HEK293 (cell line): Measurements from ENCODE around the gene AKAP12.
A peak's percentile ranks its signal among the peaks of the same experiment; 100 is the strongest.

Source experiments
- CTCF ChIA-PET: fragments of 350-600 bp; formaldehyde crosslinking; extraction: SDS; loops from one replicate; lab custom pipeline; 2021; ENCODE audit warnings: antibody characterized with exemption; lab: Yijun Ruan, JAX
- POLR2A ChIA-PET: fragments of 300-600 bp; formaldehyde crosslinking; extraction: SDS; loops from one replicate; lab custom pipeline; 2020; ENCODE audit warnings: antibody characterized with exemption, inconsistent platforms; lab: Yijun Ruan, JAX
- H3K27ac ChIP-seq: fragments of 200-500 bp; sonication (Bioruptor generic); 2 replicates; pipeline ENCODE4 v1.5.1; 2014; ENCODE audit warnings: low read depth, low read length, control low read depth, inconsistent platforms; ENCODE audit errors: extremely low read depth
- H3K36me3 ChIP-seq, 2 experiments: fragments of 200-500 bp in 1 of 2; sonication (Bioruptor generic) in 1 of 2; 1 replicate in 1 of 2; 2 replicates in 1 of 2; pipeline ENCODE4 v1.5.1; 2014 to 2017; ENCODE audit warnings: inconsistent platforms in 2 of 2, low read length in 2 of 2; ENCODE audit not compliant: control insufficient read depth in 2 of 2, insufficient read depth in 1 of 2
- H3K4me1 ChIP-seq: fragments of 200-500 bp; sonication (Bioruptor generic); 2 replicates; pipeline ENCODE4 v1.5.1; 2014; ENCODE audit warnings: mild to moderate bottlenecking, low read length, inconsistent platforms; ENCODE audit not compliant: control insufficient read depth, insufficient read depth
- H3K4me3 ChIP-seq: 2 replicates; pipeline ENCODE4 v1.5.1; 2011; ENCODE audit warnings: low read depth, mild to moderate bottlenecking, control low read depth, low read length, moderate library complexity
- H3K9me3 ChIP-seq: fragments of 200-500 bp; sonication (Bioruptor generic); 2 replicates; pipeline ENCODE4 v1.5.1; 2014; ENCODE audit warnings: low read depth, low read length, inconsistent platforms; ENCODE audit not compliant: control insufficient read depth, insufficient read depth
- EGR2 ChIP-seq: fragments of 450-650 bp; formaldehyde crosslinking; IDR thresholded peaks from 2 replicates; pipeline ENCODE4 v1.5.1; 2016; ENCODE audit warnings: low read depth, missing biosample characterization, missing genetic modification characterization
- KLF1 ChIP-seq: fragments of 450-650 bp; formaldehyde crosslinking; IDR thresholded peaks from 2 replicates; pipeline ENCODE4 v1.5.1; 2016; ENCODE audit warnings: missing biosample characterization, missing genetic modification characterization
- KLF8 ChIP-seq: fragments of 450-650 bp; formaldehyde crosslinking; IDR thresholded peaks from 2 replicates; pipeline ENCODE4 v1.5.1; 2016; ENCODE audit warnings: missing biosample characterization, missing genetic modification characterization
- RBAK ChIP-seq: fragments of 450-650 bp; formaldehyde crosslinking; IDR thresholded peaks from 2 replicates; pipeline ENCODE4 v1.5.1; 2016; ENCODE audit warnings: missing biosample characterization, missing genetic modification characterization
- ZFHX2 ChIP-seq: fragments of 450-650 bp; formaldehyde crosslinking; conservative IDR thresholded peaks from 2 replicates; pipeline ENCODE4 v1.5.1; 2016; ENCODE audit warnings: missing biosample characterization, missing genetic modification characterization
- ZIC2 ChIP-seq: fragments of 450-650 bp; formaldehyde crosslinking; IDR thresholded peaks from 2 replicates; pipeline ENCODE4 v1.5.1; 2016; ENCODE audit warnings: missing biosample characterization, missing genetic modification characterization
- ZNF114 ChIP-seq: fragments of 450-650 bp; formaldehyde crosslinking; IDR thresholded peaks from 2 replicates; pipeline ENCODE4 v1.5.0; 2017; ENCODE audit warnings: missing biosample characterization, missing genetic modification characterization
- ZNF133 ChIP-seq: fragments of 450-650 bp; formaldehyde crosslinking; IDR thresholded peaks from 2 replicates; pipeline ENCODE4 v1.5.1; 2016; ENCODE audit warnings: missing biosample characterization, missing genetic modification characterization
- ZNF146 ChIP-seq: fragments of 450-650 bp; formaldehyde crosslinking; IDR thresholded peaks from 2 replicates; pipeline ENCODE4 v1.5.1; 2016; ENCODE audit warnings: missing biosample characterization, missing genetic modification characterization
- ZNF223 ChIP-seq: fragments of 450-650 bp; formaldehyde crosslinking; IDR thresholded peaks from 2 replicates; pipeline ENCODE4 v1.5.1; 2016; ENCODE audit warnings: missing biosample characterization, missing genetic modification characterization
- ZNF426 ChIP-seq: fragments of 450-650 bp; formaldehyde crosslinking; IDR thresholded peaks from 2 replicates; pipeline ENCODE4 v1.5.1; 2017; ENCODE audit warnings: missing biosample characterization, missing genetic modification characterization, mild to moderate bottlenecking, inconsistent platforms, moderate library complexity
- ZNF530 ChIP-seq: fragments of 450-650 bp; formaldehyde crosslinking; IDR thresholded peaks from 2 replicates; pipeline ENCODE4 v1.5.1; 2016; ENCODE audit warnings: low read depth, missing biosample characterization, missing genetic modification characterization
- ZNF623 ChIP-seq: fragments of 450-650 bp; formaldehyde crosslinking; IDR thresholded peaks from 2 replicates; pipeline ENCODE4 v1.5.1; 2016; ENCODE audit warnings: missing biosample characterization, missing genetic modification characterization
- ZNF639 ChIP-seq: fragments of 450-650 bp; formaldehyde crosslinking; IDR thresholded peaks from 2 replicates; pipeline ENCODE4 v1.5.1; 2016; ENCODE audit warnings: missing biosample characterization, missing genetic modification characterization
- TF ChIP-seq, protein P1 (sequence below): fragments of 450-650 bp; IDR thresholded peaks from 2 replicates; pipeline ENCODE4 v1.5.1; 2018; ENCODE audit warnings: missing biosample characterization, missing genetic modification characterization
- TF ChIP-seq, protein P2 (sequence below): fragments of 450-650 bp; formaldehyde crosslinking; IDR thresholded peaks from 2 replicates; pipeline ENCODE4 v1.5.1; 2016; ENCODE audit warnings: missing biosample characterization, missing genetic modification characterization, borderline replicate concordance

AKAP12 gene

GRCh38 chr6:151320140-151320539, 80.4 kb downstream of the AKAP12 start:
- POLR2A ChIA-PET = no interaction called here
- CTCF ChIA-PET = interaction anchor here (3.4 kb wide), 1 partner anchor 306 kb away, joined by 16 read pairs; no protein-coding TSS in a partner anchor
- Histone ChIP-seq H3K4me1 (no peaks in the 10 kb centered on the region), H3K4me3 (no peak overlapping the region), H3K27ac (no peak overlapping the region), H3K9me3 (no peaks in the 10 kb centered on the region), H3K36me3 (no peaks in the 10 kb centered on the region)
- TF ChIP-seq ZNF623 (no peak), ZNF530 (tag by site-specific recombination) (no peak), ZNF639 (tag by site-specific recombination) (no peak), ZNF114 (tag by site-specific recombination) (no peak), ZNF133 (tag by site-specific recombination) (no peak)
- TF ChIP-seq, protein P1, sequence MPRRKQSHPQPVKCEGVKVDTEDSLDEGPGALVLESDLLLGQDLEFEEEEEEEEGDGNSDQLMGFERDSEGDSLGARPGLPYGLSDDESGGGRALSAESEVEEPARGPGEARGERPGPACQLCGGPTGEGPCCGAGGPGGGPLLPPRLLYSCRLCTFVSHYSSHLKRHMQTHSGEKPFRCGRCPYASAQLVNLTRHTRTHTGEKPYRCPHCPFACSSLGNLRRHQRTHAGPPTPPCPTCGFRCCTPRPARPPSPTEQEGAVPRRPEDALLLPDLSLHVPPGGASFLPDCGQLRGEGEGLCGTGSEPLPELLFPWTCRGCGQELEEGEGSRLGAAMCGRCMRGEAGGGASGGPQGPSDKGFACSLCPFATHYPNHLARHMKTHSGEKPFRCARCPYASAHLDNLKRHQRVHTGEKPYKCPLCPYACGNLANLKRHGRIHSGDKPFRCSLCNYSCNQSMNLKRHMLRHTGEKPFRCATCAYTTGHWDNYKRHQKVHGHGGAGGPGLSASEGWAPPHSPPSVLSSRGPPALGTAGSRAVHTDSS = no peak

DNA sequence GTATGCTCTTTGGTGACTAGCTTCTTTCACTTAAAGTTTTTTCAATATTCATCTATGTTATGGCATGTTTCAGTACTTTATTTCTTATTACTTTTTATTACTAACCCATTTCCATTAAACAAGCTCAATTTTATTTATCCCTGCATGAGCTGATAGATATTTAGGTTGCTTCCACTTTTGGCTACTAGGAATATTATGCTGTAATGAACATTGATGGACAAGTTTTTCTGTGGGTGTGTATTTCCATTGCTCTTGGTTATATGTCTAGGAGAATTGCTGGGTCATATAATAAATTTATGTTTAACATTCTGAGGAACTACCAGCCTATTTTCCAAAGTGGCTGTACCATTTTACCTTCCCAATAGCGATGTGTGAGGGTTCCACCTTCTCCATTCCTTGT, 81.7 kb downstream of the AKAP12 start:
- H3K36me3 ChIP-seq = no peaks in the 10 kb centered on the region
- ChIA-PET CTCF (interaction anchor here (0.6 to 16.7 kb wide), 6 partner anchors 13 to 1547 kb away, joined by 3 to 512 read pairs (median 4); no protein-coding TSS in a partner anchor), POLR2A (no interaction called here)
- no peaks in the 10 kb centered on the region for H3K4me1 ChIP-seq
- H3K4me3 ChIP-seq = no peak overlapping the region
- TF ChIP-seq KLF8 = no peak
- TF ChIP-seq ZNF426 (tag by site-specific recombination) = no peak
- TF ChIP-seq ZIC2 = no peak
- TF ChIP-seq ZNF146 (tag by site-specific recombination) = peak; percentile 56; the same call in 1 of the 2 replicates
- H3K9me3 ChIP-seq = no peaks in the 10 kb centered on the region
- H3K27ac ChIP-seq = no peak overlapping the region

DNA sequence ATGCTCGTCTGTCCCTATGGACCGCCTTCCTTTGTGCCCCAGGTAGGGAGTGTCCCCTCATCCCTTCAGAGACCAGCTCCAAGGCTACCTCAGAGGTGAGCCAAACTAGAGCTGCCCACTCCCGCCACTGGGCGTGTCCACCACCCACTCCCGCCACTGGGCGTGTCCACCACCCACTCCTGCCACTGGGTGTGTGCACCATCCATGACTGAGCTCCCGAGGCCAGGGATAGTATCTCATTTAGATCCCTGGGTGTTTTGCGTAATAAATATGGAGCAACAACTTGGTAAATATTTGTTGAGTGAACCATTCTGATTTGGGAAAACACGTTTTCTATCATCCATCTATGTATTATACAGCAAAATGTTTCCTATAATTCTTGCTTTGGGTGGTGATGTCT, 82.8 kb downstream of the AKAP12 start:
- Histone ChIP-seq H3K4me1 (no peaks in the 10 kb centered on the region), H3K4me3 (no peak overlapping the region), H3K9me3 (no peaks in the 10 kb centered on the region), H3K27ac (no peak overlapping the region), H3K36me3 (no peaks in the 10 kb centered on the region)
- POLR2A ChIA-PET = no interaction called here
- TF ChIP-seq RBAK (tag by site-specific recombination) (no peak), EGR2 (tag by site-specific recombination) (peak; percentile 49; the same call in 1 of the 2 replicates), KLF1 (peak; percentile 93), ZFHX2 (tag by site-specific recombination) (peak; percentile 65), ZNF223 (tag by site-specific recombination) (no peak)
- TF ChIP-seq, protein P2, sequence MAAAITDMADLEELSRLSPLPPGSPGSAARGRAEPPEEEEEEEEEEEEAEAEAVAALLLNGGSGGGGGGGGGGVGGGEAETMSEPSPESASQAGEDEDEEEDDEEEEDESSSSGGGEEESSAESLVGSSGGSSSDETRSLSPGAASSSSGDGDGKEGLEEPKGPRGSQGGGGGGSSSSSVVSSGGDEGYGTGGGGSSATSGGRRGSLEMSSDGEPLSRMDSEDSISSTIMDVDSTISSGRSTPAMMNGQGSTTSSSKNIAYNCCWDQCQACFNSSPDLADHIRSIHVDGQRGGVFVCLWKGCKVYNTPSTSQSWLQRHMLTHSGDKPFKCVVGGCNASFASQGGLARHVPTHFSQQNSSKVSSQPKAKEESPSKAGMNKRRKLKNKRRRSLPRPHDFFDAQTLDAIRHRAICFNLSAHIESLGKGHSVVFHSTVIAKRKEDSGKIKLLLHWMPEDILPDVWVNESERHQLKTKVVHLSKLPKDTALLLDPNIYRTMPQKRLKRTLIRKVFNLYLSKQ (tag by site-specific recombination) = no peak
- CTCF ChIA-PET = interaction anchor here (0.6 to 16.8 kb wide), 7 partner anchors 13 to 432 kb away, joined by 3 to 512 read pairs (median 27); partner anchors contain the start of gene AKAP12
